H1 (cell line): ENCODE data around the gene DDN. TPM values are rescaled to one million over a fixed set of nuclear protein-coding genes. Genes with fewer than 3 reads are reported as not detected.

Source experiments
- CTCF ChIA-PET: fragments of 300-600 bp; sonication (Branson Sonifier 250); formaldehyde crosslinking; loops from one replicate; lab custom pipeline; 2021; ENCODE audit not compliant: partially characterized antibody; lab: Charles Lee
- POLR2A ChIA-PET: fragments of 300-600 bp; sonication (Branson Sonifier 250); formaldehyde crosslinking; loops from one replicate; lab custom pipeline; 2021; ENCODE audit warnings: inconsistent platforms; ENCODE audit not compliant: partially characterized antibody; lab: Charles Lee
- DNase-seq, 2 experiments: peaks; one replicate each; pipeline versions ENCODE4 v3.0.0 to v3.0.0-alpha.2; 2010 to 2022; ENCODE audit warnings: low spot score in 2 of 2, low read depth in 1 of 2, mixed read lengths in 1 of 2
- FAIRE-seq: peaks from 2 replicates; lab custom pipeline; 2011; peaks lifted over from hg19 to GRCh38; lab: Jason Lieb, UNC
- H2AFZ ChIP-seq: 2 replicates; pipeline ENCODE4 v1.8.1; 2012; ENCODE audit warnings: low read length, inconsistent platforms
- H2AK5ac ChIP-seq: 2 replicates; pipeline ENCODE4 v1.6.1; 2013; ENCODE audit warnings: low read depth, low read length
- H2BK120ac ChIP-seq: replicated peaks from 2 replicates; pipeline ENCODE3; 2013; ENCODE audit warnings: low read depth, low read length, inconsistent platforms
- H2BK12ac ChIP-seq: 2 replicates; pipeline ENCODE4 v1.6.1; 2013; ENCODE audit warnings: low read depth, low read length
- H2BK15ac ChIP-seq: 2 replicates; pipeline ENCODE4 v1.6.1; 2013; ENCODE audit warnings: low read length
- H2BK20ac ChIP-seq: 2 replicates; pipeline ENCODE4 v1.6.1; 2013; ENCODE audit warnings: low read length
- H2BK5ac ChIP-seq: 2 replicates; pipeline ENCODE4 v1.6.1; 2013; ENCODE audit warnings: low read depth, low read length
- H3K14ac ChIP-seq: 2 replicates; pipeline ENCODE4 v1.6.1; 2013; ENCODE audit warnings: inconsistent platforms; ENCODE audit not compliant: insufficient read length
- H3K18ac ChIP-seq: 2 replicates; pipeline ENCODE4 v1.6.1; 2013; ENCODE audit warnings: low read length; ENCODE audit errors: extremely low read depth
- H3K23ac ChIP-seq: 2 replicates; pipeline ENCODE4 v1.6.1; 2013; ENCODE audit warnings: inconsistent platforms; ENCODE audit not compliant: insufficient read length
- H3K23me2 ChIP-seq: 2 replicates; pipeline ENCODE4 v1.6.1; 2013; ENCODE audit warnings: low read depth, low read length
- H3K27ac ChIP-seq: 2 replicates; pipeline ENCODE4 v1.6.1; 2011; ENCODE audit warnings: low read depth, low read length, inconsistent platforms
- H3K27me3 ChIP-seq, 4 experiments: replicated peaks in 1 of 4; 1 replicate in 1 of 4; 2 replicates in 3 of 4; pipeline versions ENCODE4 v1.6.1 to v1.8.1; 2011 to 2013; ENCODE audit warnings: low read length in 3 of 4, mild to moderate bottlenecking in 3 of 4, inconsistent platforms in 2 of 4, mixed read lengths in 2 of 4, moderate library complexity in 1 of 4; ENCODE audit not compliant: control insufficient read depth in 3 of 4, insufficient read depth in 3 of 4; ENCODE audit errors: extremely low read depth in 1 of 4
- H3K36me3 ChIP-seq, 4 experiments: 2 replicates each; pipeline versions ENCODE4 v1.6.1 to v1.8.1; 2011 to 2013; ENCODE audit warnings: mild to moderate bottlenecking in 4 of 4, low read length in 3 of 4, moderate library complexity in 2 of 4, control low read depth in 1 of 4, inconsistent platforms in 1 of 4; ENCODE audit not compliant: insufficient read depth in 4 of 4, control insufficient read depth in 2 of 4
- H3K4ac ChIP-seq: replicated peaks from 2 replicates; pipeline ENCODE3; 2013; ENCODE audit warnings: low read length, low read depth, mixed read lengths, inconsistent platforms; ENCODE audit not compliant: insufficient read length
- H3K4me1 ChIP-seq, 4 experiments: replicated peaks in 1 of 4; 1 replicate in 1 of 4; 2 replicates in 3 of 4; pipeline versions ENCODE4 v1.6.1 to v1.8.1; 2011 to 2013; ENCODE audit warnings: low read length in 3 of 4, inconsistent platforms in 2 of 4, mixed read lengths in 1 of 4; ENCODE audit not compliant: insufficient read depth in 4 of 4, control insufficient read depth in 3 of 4
- H3K4me2 ChIP-seq, 2 experiments: 2 replicates each; pipeline versions ENCODE4 v1.6.1 to v1.8.1; 2011 to 2013; ENCODE audit warnings: low read depth in 2 of 2, low read length in 2 of 2, control low read depth in 1 of 2, inconsistent platforms in 1 of 2, mild to moderate bottlenecking in 1 of 2; ENCODE audit not compliant: insufficient read depth in 1 of 2
- H3K4me3 ChIP-seq, 4 experiments: fragments of 200-600, 300-600 bp in 1 of 4; sonication (generic), shearing (Covaris generic), sonication (Bioruptor Twin) in 1 of 4; 2 replicates each; pipeline versions ENCODE4 v1.5.1 to v1.8.1; 2011 to 2016; ENCODE audit warnings: low read length in 4 of 4, low read depth in 3 of 4, control low read depth in 2 of 4, inconsistent platforms in 2 of 4, mild to moderate bottlenecking in 2 of 4, mixed read lengths in 1 of 4, moderate library complexity in 1 of 4; ENCODE audit not compliant: insufficient read depth in 2 of 4; ENCODE audit errors: extremely low read depth in 1 of 4
- H3K56ac ChIP-seq: replicated peaks from 2 replicates; pipeline ENCODE3; 2013; ENCODE audit warnings: low read depth, mild to moderate bottlenecking, mixed read lengths, low read length, inconsistent platforms; ENCODE audit not compliant: insufficient read length
- H3K79me1 ChIP-seq: 2 replicates; pipeline ENCODE4 v1.6.1; 2013; ENCODE audit warnings: low read depth, low read length, control low read depth
- H3K79me2 ChIP-seq, 2 experiments: 2 replicates each; pipeline versions ENCODE4 v1.6.1 to v1.8.1; 2012 to 2013; ENCODE audit warnings: low read length in 2 of 2, mild to moderate bottlenecking in 2 of 2, inconsistent platforms in 1 of 2; ENCODE audit not compliant: insufficient read depth in 2 of 2, control insufficient read depth in 1 of 2
- H3K9ac ChIP-seq, 4 experiments: replicated peaks in 1 of 4; 1 replicate in 1 of 4; 2 replicates in 3 of 4; pipeline versions ENCODE4 v1.6.1 to v1.8.1; 2011 to 2013; ENCODE audit warnings: low read depth in 3 of 4, low read length in 3 of 4, control low read depth in 2 of 4, mild to moderate bottlenecking in 2 of 4, moderate library complexity in 2 of 4, inconsistent platforms in 1 of 4; ENCODE audit errors: extremely low read depth in 1 of 4
- H3K9me3 ChIP-seq, 2 experiments: 2 replicates each; pipeline versions ENCODE4 v1.6.1 to v1.8.1; 2012 to 2013; ENCODE audit warnings: mild to moderate bottlenecking in 2 of 2, moderate library complexity in 2 of 2, control low read depth in 1 of 2, inconsistent platforms in 1 of 2, low read depth in 1 of 2, low read length in 1 of 2, mixed read lengths in 1 of 2; ENCODE audit not compliant: insufficient read depth in 2 of 2
- H4K20me1 ChIP-seq, 2 experiments: replicated peaks in 1 of 2; 2 replicates each; pipeline versions ENCODE3 to v1.8.1; 2011 to 2013; ENCODE audit warnings: inconsistent platforms in 2 of 2, low read length in 2 of 2, mild to moderate bottlenecking in 1 of 2; ENCODE audit not compliant: insufficient read depth in 2 of 2, control insufficient read depth in 1 of 2
- H4K5ac ChIP-seq: 2 replicates; pipeline ENCODE4 v1.6.1; 2013; ENCODE audit warnings: low read length, low read depth, mixed read lengths, inconsistent platforms; ENCODE audit not compliant: insufficient read length
- H4K8ac ChIP-seq: 2 replicates; pipeline ENCODE4 v1.8.0; 2013; ENCODE audit warnings: mild to moderate bottlenecking, moderate library complexity, low read length, inconsistent platforms; ENCODE audit not compliant: insufficient read depth; ENCODE audit errors: extremely low read depth
- H4K91ac ChIP-seq: replicated peaks from 2 replicates; pipeline ENCODE3; 2013; ENCODE audit warnings: low read length, mixed read lengths, inconsistent platforms; ENCODE audit not compliant: insufficient read length
- WGBS, 2 experiments: shearing (Covaris generic) in 1 of 2; methylation state at CpG; one replicate each; pipeline versions ENCODE4 v1.1.6 to v1.1.7; 2013 to 2015; ENCODE audit warnings: low lambda C conversion rate in 2 of 2, mixed read lengths in 2 of 2, inconsistent platforms in 1 of 2, low coverage in 1 of 2, missing lambda C conversion rate in 1 of 2; ENCODE audit not compliant: insufficient replicate concordance in 2 of 2, insufficient coverage in 1 of 2, insufficient read length in 1 of 2; ENCODE audit errors: extremely low coverage in 1 of 2, missing lambda C conversion rate in 1 of 2; 5-methylcytosine and 5-hydroxymethylcytosine counted together
- polyA plus RNA-seq, 7 experiments: library from polyadenylated mRNA; depleted of rRNA in 3 of 7; stranded (reverse) in 5 of 7; unstranded in 2 of 7; fragments of >200 nt in 5 of 7; fragments of 200-250 nt in 2 of 7; gene quantifications; 1 replicate in 5 of 7; 2 replicates in 1 of 7; 4 replicates in 1 of 7; pipeline versions ENCODE4 v1.2.1 to v1.2.3, GENCODE V29; 2011 to 2013; ENCODE audit warnings: missing spikeins in 2 of 7, mixed read lengths in 2 of 7
- total RNA-seq: library from RNA; stranded (reverse); fragmentation: NEBNext Ultra II Directional; extraction: Animal tissue kit (Norgen Biotek cat#: 25700); gene quantifications from 2 replicates; pipeline ENCODE4 v1.2.1, GENCODE V29; 2021

DDN gene
- total and polyA plus RNA-seq, 2 of the 8 experiments (the other 6 are each of a cell fraction or from before 2014, with no cell fraction given), result 0.14 to 0.30 TPM

DNA sequence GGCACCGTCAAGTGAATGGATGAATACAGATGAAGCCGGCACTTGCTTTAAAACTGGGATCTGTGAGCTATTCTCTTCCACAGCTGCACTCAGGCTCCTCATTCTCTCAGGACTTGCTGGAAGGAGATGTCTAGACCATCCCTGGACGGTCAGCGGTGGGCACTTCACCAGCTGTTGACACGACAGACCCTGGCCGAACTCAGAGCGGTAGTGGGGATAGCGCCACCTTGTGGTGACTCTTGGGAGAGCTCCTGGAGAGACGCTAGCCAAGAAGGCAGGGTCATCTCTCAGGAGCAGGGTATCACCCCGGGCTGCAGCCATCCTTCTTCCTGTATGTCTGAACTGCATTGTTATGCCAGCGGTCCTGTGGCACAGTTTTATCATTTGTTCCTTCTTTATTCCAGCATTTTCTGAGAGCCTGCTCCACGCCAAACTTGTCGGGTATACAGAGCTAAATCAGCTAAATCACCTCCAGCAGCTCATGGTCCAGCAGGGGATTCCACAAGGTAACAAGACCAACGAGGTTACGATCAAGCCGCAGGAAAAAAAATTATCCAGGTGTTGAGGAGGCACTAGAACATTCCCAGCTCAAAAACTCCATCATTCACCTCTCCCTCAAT is 11.0 kb downstream of the DDN start:
- no peaks in the 10 kb centered on the region for H3K9me3 ChIP-seq
- no peak overlapping the region for H2BK120ac ChIP-seq
- H3K27ac ChIP-seq, result no peak overlapping the region
- DNase-seq, result peak in 1 of 2 experiments; percentile 98
- peak; percentile 88 for FAIRE-seq
- no peaks in the 10 kb centered on the region for H3K79me2 ChIP-seq
- ChIA-PET CTCF (interaction anchor here (0.6 to 40.8 kb wide), 47 partner anchors 3 to 358 kb away, joined by 3 to 1336 read pairs (median 4); partner anchors contain the start of genes ARF3, DDN, DDX23 and DHH), POLR2A (interaction anchor here (0.6 to 1.7 kb wide), 13 partner anchors 8 to 142 kb away, joined by 3 to 8 read pairs (median 3); partner anchors contain the start of genes RND1 and WNT1)
- no peak overlapping the region for H4K8ac ChIP-seq
- no peak overlapping the region for H2AK5ac ChIP-seq
- no peaks in the 10 kb centered on the region; the same call in 1 of the 2 replicates for H3K23me2 ChIP-seq
- no peak overlapping the region for H4K5ac ChIP-seq
- H4K20me1 ChIP-seq, result peaks cover 0 to 4% of the 10 kb centered on the region in 2 experiments
- no peak overlapping the region for H2BK5ac ChIP-seq
- H2BK20ac ChIP-seq, result no peak overlapping the region
- no peak overlapping the region for H2BK12ac ChIP-seq
- H2AFZ ChIP-seq, result no peak overlapping the region
- no peak overlapping the region for H3K4ac ChIP-seq
- H3K4me1 ChIP-seq, result peaks cover 0 to 4% (median 0%) of the 10 kb centered on the region in 4 experiments; a peak in 2 of 7 replicates
- H3K27me3 ChIP-seq, result peaks cover 18 to 55% (median 44%) of the 10 kb centered on the region in 4 experiments
- H3K18ac ChIP-seq, result no peak overlapping the region
- H3K4me3 ChIP-seq, result no peak overlapping the region
- no peaks in the 10 kb centered on the region for H3K36me3 ChIP-seq
- WGBS, 2 experiments, result 39% methylated on average over 16 of the region's 16 CpGs; no CpG with 5 or more reads in 1 of the 2 experiments
- no peak overlapping the region for H3K9ac ChIP-seq
- no peak overlapping the region for H3K14ac ChIP-seq
- no peak overlapping the region for H2BK15ac ChIP-seq
- no peak overlapping the region for H3K56ac ChIP-seq
- H4K91ac ChIP-seq, result no peak overlapping the region
- no peak overlapping the region for H3K4me2 ChIP-seq
- H3K23ac ChIP-seq, result no peak overlapping the region
- no peaks in the 10 kb centered on the region for H3K79me1 ChIP-seq
